Measurements from ENCODE around the gene SORBS1.

DNA sequence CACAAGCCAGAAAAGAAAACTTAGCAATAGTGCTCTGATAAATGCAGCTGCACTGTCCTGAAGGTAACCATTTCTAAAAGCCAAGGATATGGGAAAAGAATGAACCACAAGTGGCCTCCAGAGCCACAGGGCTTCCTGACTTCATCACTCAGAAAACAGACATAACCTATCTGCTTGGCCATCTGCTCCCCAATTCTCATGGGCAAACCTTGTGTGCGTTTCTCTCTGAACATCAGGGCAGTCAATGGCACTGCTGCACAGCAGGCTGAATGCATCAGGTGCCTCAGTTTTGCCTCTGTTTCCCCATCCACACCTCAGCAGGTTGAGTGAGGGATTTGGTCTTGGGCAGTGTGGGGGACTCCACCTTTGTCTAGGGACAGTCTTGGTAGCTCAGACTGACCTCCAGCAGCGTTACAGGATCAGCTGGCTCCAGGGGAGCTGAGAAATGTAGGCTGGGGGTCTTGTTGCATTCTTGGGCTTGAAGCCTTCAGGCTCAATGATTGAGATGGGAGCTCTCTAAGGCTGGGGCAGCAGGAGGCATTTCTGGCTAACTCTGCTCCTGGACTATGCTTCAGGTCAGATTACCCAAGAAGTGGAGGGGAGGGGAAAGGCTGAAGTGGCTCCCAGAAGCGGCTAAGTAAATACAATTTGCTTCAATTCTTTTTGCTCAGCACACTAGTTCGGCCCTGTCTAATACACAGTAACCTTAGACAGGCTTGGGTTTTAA, 246.8 kb downstream of the SORBS1 start:
- TF ChIP-seq, protein P1, sequence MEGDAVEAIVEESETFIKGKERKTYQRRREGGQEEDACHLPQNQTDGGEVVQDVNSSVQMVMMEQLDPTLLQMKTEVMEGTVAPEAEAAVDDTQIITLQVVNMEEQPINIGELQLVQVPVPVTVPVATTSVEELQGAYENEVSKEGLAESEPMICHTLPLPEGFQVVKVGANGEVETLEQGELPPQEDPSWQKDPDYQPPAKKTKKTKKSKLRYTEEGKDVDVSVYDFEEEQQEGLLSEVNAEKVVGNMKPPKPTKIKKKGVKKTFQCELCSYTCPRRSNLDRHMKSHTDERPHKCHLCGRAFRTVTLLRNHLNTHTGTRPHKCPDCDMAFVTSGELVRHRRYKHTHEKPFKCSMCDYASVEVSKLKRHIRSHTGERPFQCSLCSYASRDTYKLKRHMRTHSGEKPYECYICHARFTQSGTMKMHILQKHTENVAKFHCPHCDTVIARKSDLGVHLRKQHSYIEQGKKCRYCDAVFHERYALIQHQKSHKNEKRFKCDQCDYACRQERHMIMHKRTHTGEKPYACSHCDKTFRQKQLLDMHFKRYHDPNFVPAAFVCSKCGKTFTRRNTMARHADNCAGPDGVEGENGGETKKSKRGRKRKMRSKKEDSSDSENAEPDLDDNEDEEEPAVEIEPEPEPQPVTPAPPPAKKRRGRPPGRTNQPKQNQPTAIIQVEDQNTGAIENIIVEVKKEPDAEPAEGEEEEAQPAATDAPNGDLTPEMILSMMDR (IDR thresholded peaks at IDR 0.05): no peak
- TF ChIP-seq EZH2phosphoT487 (IDR thresholded peaks at IDR 0.05) (no peak), EZH2 (IDR thresholded peaks at IDR 0.05) (no peak)

Measured in neural progenitor cell (in vitro differentiated cells).